GM20000 (cell line): Measurements from ENCODE around the gene NEURL1.
"Not testable (repeated sequence)": the region's sequence is repeated elsewhere in the genome, so short reads cannot be mapped to it uniquely, and the experiment has no call there.

Experiments
- DNase-seq: peaks from one replicate; pipeline ENCODE4 v3.0.0; 2012; ENCODE audit warnings: low spot score
- TF ChIP-seq, protein P1 (sequence below): IDR thresholded peaks from 2 replicates; pipeline ENCODE4 v1.5.1; 2012; ENCODE audit warnings: mild to moderate bottlenecking, control low read depth; ENCODE audit errors: extremely low read depth, missing control alignments

The NEURL1 gene

DNA sequence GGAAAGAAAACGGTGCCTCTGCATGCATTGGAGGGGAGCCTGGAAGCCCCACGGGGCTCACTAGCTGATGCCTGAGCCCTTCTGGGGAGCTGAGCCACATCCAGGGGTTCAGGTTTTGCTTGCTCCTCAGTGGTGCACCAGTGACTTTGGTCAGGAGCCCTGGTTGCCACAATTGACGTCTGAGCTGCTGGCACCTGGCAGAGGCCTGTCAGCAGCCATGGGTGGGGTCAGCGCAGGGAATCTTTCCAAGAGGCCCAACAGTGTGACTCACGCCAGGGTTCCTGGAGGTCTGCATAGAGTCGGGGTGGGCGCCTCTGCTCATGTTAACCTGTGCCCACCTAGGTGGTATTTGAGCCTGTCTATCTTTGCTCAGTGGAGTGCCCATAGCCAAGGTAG, 138.7 kb downstream of the NEURL1 start:
- TF ChIP-seq, protein P1, sequence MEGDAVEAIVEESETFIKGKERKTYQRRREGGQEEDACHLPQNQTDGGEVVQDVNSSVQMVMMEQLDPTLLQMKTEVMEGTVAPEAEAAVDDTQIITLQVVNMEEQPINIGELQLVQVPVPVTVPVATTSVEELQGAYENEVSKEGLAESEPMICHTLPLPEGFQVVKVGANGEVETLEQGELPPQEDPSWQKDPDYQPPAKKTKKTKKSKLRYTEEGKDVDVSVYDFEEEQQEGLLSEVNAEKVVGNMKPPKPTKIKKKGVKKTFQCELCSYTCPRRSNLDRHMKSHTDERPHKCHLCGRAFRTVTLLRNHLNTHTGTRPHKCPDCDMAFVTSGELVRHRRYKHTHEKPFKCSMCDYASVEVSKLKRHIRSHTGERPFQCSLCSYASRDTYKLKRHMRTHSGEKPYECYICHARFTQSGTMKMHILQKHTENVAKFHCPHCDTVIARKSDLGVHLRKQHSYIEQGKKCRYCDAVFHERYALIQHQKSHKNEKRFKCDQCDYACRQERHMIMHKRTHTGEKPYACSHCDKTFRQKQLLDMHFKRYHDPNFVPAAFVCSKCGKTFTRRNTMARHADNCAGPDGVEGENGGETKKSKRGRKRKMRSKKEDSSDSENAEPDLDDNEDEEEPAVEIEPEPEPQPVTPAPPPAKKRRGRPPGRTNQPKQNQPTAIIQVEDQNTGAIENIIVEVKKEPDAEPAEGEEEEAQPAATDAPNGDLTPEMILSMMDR, result no peak
- no peak for DNase-seq

DNA sequence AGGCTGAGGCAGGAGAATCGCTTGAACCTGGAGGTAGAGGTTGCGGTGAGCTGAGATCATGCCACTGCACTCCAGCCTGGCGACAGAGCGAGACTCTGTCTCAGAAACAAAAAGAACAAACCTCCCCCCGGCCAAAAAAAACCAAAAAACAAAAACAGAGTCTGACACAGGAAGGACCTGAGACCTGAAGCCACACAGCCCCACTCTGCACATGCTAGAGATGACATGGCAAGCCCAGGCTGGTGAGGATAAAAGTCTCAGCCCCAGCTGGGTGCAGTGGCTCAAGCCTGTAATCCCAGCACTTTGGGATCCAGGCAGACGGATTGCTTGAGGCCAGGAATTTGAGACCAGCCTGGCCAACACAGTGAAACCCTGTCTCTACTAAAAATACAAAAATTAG, 139.4 kb downstream of the NEURL1 start:
- not testable (repeated sequence) for DNase-seq

DNA sequence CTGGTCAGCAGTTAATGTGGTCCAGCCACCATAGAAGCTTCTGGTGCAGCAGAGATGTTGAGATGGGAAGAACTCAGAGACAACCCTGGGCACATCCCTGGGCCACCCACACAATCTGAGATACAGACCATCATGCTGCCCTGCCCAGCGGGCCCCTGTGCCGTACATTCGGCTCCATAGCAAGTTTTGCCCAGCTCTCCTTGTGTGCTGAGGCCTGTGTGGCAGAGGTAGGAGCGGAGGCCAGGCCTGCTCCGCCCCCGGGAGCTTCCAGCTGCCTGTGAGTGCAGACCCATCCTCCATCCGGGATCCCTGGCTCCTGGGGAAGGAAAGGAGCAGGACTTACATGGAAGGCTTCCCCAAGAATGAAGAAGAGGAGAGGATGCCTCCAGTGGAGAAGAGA, 140.3 kb downstream of the NEURL1 start:
- DNase-seq, result no peak
- TF ChIP-seq, protein P1, result no peak

DNA sequence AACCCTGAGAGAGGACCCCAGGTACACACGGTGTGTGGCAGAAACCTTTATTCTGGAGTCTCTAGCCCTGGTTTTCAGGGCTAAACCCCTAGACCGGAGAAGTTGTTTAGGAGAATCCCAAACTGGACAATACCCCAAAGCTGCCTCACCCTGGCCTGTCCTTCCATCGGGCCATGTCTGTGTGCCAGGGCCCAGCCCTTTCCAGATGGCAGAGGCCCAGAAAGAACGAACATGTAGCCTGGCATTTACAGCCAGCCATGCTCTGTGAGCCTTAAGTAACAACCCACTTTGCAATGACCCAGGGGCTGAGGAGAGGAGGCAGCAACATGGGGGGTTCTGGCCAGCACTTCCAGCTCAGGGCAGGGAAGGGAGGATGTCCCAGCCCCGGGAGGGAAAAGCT, 142.1 kb downstream of the NEURL1 start:
- DNase-seq, result no peak
- TF ChIP-seq, protein P1, result no peak

DNA sequence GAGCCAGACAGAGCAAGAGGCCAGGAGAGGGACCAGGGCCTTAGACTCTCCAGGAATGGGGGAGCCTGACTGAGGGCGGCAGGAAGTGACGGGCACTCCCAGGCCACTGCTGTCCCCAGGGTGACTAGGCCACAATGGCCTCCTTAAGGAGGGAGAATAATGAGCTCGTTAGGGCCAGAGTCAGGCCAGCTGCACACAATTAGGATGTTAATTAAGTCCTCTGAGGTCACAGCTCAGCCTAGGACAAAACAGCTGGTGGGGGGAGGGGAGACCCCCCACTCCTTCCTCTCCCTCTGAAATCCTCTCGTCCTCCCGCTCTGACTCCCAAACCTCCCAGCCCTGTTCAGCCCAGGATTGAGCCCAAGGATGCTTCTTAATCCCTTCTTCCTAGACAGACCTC, 143.0 kb downstream of the NEURL1 start:
- DNase-seq, result no peak
- TF ChIP-seq, protein P1, result no peak

DNA sequence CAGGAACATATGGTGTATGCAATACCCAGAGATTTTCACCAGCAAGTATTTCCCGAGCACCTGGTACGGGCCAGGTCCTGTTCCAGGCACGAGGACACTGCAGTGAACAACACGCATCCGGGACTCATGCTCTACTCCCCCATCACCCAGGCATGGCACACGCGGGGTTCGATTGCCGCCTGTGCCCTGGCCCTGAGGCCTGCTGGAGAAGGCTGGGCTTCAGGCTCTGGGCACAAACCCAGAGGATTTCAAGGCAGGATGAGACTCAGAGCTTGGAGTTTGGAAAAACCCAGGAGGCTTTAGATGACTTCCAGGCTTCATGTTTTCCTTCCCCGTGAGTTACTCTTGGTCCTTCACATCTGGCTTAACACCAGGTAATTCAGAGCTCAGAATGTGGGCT, 143.5 kb downstream of the NEURL1 start:
- TF ChIP-seq, protein P1, result no peak

DNA sequence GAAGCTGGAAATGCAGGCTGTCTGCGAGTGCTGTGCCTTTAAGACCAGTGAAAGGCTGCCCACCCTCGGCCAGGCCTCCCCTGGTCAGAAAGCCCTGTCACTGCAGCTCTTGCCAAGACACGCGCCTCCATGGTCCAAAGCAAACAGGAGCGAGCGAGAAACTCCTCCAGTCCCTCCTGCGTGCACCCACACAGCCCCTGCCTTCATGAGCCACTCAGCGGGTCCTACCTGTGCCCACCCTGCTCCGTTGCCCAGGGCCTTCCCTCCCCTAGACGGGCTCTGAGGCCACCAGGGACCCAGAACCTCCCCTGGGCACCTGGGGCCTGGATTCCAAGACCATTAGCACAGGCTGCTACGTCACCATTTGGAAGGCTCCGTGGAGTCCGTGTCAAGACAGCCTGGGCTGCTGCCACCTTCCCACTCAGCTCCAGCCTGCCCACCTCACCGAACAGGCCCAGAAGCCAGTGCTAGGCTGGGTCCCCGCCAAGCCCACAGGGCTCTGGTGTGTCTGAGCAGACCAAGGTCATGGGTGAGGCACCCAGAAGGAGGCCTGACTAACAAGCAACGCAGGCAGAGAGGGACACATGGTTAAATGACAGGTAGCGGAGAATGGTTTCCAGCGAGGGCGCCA, 144.5 kb downstream of the NEURL1 start:
- no peak for DNase-seq
- TF ChIP-seq, protein P1, result no peak

More for the DNA sequence above, 143.5 kb downstream of the NEURL1 start:
- no peak for DNase-seq

DNA sequence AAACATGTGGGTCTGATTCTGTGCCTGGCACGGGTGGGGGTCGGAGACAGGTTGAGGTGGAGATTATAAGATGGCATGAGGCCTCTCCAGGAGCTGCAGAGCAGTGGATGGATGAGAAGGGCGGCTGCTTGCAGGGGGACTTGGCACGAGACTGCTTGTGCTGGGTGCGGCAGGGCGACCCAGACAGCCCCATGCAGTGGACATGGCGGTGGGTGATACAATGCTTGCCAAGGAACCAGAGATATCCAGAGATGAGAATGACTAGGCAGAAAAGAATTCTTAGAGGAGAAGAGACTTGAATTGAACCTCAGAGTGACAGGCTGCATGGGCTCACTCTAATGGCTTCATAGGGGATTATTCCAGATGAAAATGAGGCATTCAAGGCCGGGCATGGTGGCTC, 145.4 kb downstream of the NEURL1 start:
- DNase-seq, result no peak
- TF ChIP-seq, protein P1, result no peak
